ENCODE data around the gene ECSCR.

The ECSCR gene

DNA sequence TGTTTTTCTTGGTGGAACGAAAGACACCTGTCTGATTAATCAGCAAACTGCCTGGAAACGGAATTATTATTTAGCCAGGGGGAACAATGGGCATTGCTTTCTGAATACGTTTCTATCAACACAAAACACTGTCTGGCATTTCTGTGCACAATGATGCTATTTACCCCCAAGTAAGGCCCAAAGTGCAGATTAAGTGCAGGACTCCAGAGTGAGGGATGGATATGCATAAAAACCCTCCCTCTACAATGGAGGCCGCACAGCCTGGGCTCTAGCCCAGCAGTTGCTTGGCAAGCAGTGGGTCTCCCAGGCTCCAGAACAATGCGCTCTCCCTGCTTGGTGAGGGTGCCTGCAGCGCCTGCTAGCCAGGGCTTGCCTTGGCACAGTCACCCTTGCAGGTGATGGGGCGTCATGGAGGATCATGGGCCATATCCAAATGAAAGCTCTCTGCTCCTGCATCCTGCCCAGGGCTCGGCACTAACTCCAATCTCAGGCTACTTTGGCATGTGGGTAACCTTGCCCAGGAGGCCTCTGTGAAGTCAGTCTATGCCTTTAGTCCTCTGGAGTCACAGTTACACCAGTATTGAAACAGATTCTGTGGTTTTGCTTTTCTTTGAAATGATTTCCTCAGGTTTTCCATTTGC lies 47.2 kb downstream of the ECSCR start:
- H3K27me3 ChIP-seq: no peaks in the 10 kb centered on the region
- H3K4me3 ChIP-seq (ENCODE audit: low read depth, low read length): no peak overlapping the region
- H3K4me1 ChIP-seq: no peaks in the 10 kb centered on the region
- peaks cover 16% of the 10 kb centered on the region for H3K36me3 ChIP-seq
- TF ChIP-seq, protein P1, sequence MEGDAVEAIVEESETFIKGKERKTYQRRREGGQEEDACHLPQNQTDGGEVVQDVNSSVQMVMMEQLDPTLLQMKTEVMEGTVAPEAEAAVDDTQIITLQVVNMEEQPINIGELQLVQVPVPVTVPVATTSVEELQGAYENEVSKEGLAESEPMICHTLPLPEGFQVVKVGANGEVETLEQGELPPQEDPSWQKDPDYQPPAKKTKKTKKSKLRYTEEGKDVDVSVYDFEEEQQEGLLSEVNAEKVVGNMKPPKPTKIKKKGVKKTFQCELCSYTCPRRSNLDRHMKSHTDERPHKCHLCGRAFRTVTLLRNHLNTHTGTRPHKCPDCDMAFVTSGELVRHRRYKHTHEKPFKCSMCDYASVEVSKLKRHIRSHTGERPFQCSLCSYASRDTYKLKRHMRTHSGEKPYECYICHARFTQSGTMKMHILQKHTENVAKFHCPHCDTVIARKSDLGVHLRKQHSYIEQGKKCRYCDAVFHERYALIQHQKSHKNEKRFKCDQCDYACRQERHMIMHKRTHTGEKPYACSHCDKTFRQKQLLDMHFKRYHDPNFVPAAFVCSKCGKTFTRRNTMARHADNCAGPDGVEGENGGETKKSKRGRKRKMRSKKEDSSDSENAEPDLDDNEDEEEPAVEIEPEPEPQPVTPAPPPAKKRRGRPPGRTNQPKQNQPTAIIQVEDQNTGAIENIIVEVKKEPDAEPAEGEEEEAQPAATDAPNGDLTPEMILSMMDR (IDR thresholded peaks at IDR 0.05; ENCODE audit: low read depth, low read length): no peak
- H3K9me3 ChIP-seq: no peaks in the 10 kb centered on the region
- DNase-seq: no peak

DNA sequence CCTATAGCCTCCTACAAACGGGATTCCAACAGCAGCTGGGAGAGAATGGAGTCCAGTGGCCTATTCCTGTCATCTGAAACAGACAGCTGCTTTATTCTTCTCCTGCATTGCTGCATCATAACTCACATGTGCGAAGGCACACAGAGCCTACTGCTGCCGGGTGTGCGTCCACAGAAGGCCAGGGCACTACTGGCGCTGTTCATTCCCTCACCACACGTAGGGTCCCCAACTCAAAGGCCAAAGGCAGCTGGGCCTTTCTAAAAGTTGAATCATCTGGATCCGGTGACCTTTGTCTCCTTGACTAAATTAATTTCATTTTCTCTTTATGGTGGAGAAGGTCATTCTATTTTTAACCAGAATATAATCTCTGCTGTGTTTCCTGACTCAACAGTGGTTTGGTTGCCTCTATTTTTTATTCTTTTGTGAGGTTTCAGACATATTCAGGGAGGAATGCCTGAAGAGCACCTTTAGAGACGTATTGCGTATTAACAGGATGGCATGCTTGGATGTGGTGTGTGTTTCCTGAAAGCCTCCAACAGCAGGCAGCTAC lies 47.9 kb downstream of the ECSCR start:
- TF ChIP-seq, protein P1 (IDR thresholded peaks at IDR 0.05; ENCODE audit: low read depth, low read length): no peak
- Histone ChIP-seq H3K27me3 (no peaks in the 10 kb centered on the region), H3K4me1 (no peaks in the 10 kb centered on the region), H3K36me3 (peaks cover 11% of the 10 kb centered on the region), H3K9me3 (no peaks in the 10 kb centered on the region), H3K4me3 (ENCODE audit: low read depth, low read length) (no peak overlapping the region)
- no peak for DNase-seq

DNA sequence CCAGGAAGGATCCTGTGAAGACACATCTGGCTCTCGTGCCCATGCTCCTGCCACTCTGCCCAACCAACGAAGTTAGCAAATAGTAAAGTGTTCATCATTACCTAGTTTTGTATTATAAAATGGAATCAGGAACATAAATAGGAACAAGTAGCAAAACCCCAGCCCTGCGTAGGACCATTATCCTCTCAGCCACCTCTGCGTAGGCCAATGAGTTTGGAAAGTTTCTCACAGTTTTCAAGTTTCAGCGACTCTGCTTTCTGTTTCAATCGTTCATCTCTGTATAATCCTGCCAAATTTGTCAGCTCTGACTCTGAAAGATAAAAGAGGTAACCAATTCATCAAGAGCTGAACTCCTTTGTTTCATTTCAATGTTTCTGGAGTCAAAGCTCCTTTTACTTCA lies 48.6 kb downstream of the ECSCR start:
- Histone ChIP-seq H3K36me3 (peaks cover 5% of the 10 kb centered on the region), H3K4me1 (no peaks in the 10 kb centered on the region), H3K9me3 (no peaks in the 10 kb centered on the region), H3K27me3 (no peaks in the 10 kb centered on the region), H3K4me3 (ENCODE audit: low read depth, low read length) (no peak overlapping the region)
- TF ChIP-seq, protein P1 (IDR thresholded peaks at IDR 0.05; ENCODE audit: low read depth, low read length): no peak
- DNase-seq: no peak

DNA sequence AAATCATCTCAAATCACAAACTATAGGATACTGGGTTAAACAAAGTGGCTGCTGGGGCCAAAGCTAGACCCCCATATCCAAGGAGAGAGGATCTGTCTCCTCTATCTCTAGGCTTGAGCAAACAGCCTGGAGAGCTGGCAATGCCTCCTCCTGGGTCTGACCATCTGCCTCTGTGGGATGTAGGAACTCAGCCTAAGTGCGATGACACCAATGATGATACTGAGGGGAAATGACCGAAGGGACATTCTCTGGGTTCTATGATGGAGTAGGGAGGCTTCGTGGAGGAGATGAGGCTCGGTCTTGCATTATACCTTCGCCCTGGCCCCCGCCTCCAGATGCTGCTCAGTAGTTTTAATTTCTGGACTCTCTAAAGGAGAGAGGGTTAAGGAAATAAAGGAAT lies 49.4 kb downstream of the ECSCR start:
- TF ChIP-seq, protein P1 (IDR thresholded peaks at IDR 0.05; ENCODE audit: low read depth, low read length): no peak
- Histone ChIP-seq H3K4me3 (ENCODE audit: low read depth, low read length) (no peak overlapping the region), H3K27me3 (no peaks in the 10 kb centered on the region), H3K4me1 (no peaks in the 10 kb centered on the region), H3K36me3 (peaks cover 5% of the 10 kb centered on the region), H3K9me3 (no peaks in the 10 kb centered on the region)
- no peak for DNase-seq

DNA sequence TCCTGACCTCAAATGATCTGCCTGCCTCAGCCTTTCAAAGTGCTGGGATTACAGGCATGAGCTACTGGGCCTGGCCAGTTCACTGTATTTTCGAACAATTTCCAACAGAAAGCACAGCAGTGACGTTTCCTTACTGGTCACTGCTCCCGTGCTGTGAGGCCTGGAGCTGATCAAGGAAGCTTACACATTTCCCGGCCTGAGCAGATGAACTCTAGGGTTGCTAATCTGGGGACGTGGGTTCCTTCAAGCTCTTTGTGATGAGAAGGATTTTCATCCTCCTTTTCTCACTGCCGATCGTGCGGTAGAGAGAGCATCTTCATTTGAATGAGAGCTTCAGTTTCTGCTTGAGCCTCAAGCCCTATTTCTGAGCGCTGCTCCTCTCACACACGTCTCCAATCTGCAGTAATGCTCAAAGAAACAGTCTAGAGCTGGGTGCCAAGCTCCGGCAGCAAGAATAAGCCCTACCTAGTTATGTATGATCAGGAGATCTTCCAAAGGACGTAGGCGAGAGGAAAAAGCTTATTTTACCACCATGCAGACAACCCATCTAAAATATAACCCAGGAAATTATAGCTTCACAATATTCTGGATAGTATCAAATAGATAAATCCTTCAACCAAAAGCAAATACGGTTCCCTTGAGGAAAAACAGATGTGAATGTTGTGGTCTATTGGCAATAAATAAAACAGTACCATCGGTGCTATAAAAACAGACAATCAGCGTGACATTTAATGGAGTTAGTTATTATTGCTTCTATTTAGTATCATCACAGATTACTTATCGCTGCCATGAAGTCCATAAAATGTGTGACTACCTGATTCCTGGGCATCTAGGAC lies 51.3 kb downstream of the ECSCR start:
- Histone ChIP-seq H3K4me3 (ENCODE audit: low read depth, low read length) (no peak overlapping the region), H3K4me1 (no peaks in the 10 kb centered on the region), H3K36me3 (no peaks in the 10 kb centered on the region; the same call in none of the 2 replicates), H3K9me3 (no peaks in the 10 kb centered on the region), H3K27me3 (no peaks in the 10 kb centered on the region)
- TF ChIP-seq, protein P1 (IDR thresholded peaks at IDR 0.05; ENCODE audit: low read depth, low read length): no peak
- no peak for DNase-seq

All from BE2C (cell line).